CD4-positive, alpha-beta T cell (primary cell): ENCODE results near the gene BCL11B. TPM values are rescaled to one million over a fixed set of nuclear protein-coding genes. Genes with fewer than 3 reads are reported as not detected.

Experiments used
- ATAC-seq: fragments of 200-7000 bp; cut with Tn5 transposase; one replicate; pipeline ENCODE4 v1.10.0; 2022; ENCODE audit warnings: mild to moderate bottlenecking; ENCODE audit not compliant: poor library complexity
- CTCF ChIA-PET: fragments of 350-600 bp; sonication (Branson Sonifier 250); formaldehyde crosslinking; loops from one replicate; lab custom pipeline; 2021; ENCODE audit warnings: antibody characterized with exemption, inconsistent platforms; lab: Charles Lee
- POLR2A ChIA-PET: fragments of 350-600 bp; sonication (Branson Sonifier 250); formaldehyde crosslinking; loops from one replicate; lab custom pipeline; 2021; ENCODE audit warnings: antibody characterized with exemption, inconsistent platforms; lab: Charles Lee
- DNase-seq, 14 experiments: peaks; one replicate each; pipeline ENCODE4 v3.0.0-alpha.2; 2013 to 2020; ENCODE audit warnings: mixed read lengths in 2 of 14
- H3K27ac ChIP-seq, 2 donors: one replicate each; pipeline versions ENCODE4 v1.5.1 to v1.7.0; 2013; ENCODE audit warnings: low read length in 2 of 2, low read depth in 1 of 2, mild to moderate bottlenecking in 1 of 2
- H3K27me3 ChIP-seq, 2 experiments: 1 replicate in 1 of 2; 2 replicates in 1 of 2; pipeline versions ENCODE4 v1.6.1 to v1.7.0; 2013; ENCODE audit warnings: low read length in 2 of 2, control low read depth in 1 of 2, mild to moderate bottlenecking in 1 of 2, moderate library complexity in 1 of 2; ENCODE audit not compliant: insufficient read depth in 2 of 2, control insufficient read depth in 1 of 2
- H3K36me3 ChIP-seq: one replicate; pipeline ENCODE4 v1.6.1; 2013; ENCODE audit warnings: low read length, control low read depth; ENCODE audit not compliant: insufficient read depth
- H3K4me1 ChIP-seq: one replicate; pipeline ENCODE4 v1.6.1; 2013; ENCODE audit warnings: low read length, control low read depth; ENCODE audit not compliant: insufficient read depth
- H3K4me3 ChIP-seq: one replicate; pipeline ENCODE4 v1.5.1; 2013; ENCODE audit warnings: mild to moderate bottlenecking, low read length, moderate library complexity
- H3K9me3 ChIP-seq, 2 experiments: 1 replicate in 1 of 2; 2 replicates in 1 of 2; pipeline versions ENCODE4 v1.6.1 to v1.7.0; 2013; ENCODE audit warnings: low read length in 2 of 2, mild to moderate bottlenecking in 2 of 2, control low read depth in 1 of 2, moderate library complexity in 1 of 2; ENCODE audit not compliant: control insufficient read depth in 1 of 2, insufficient read depth in 1 of 2
- H3K27ac Mint-ChIP-seq: one replicate; pipeline ENCODE4 v1.8.0; 2020; ENCODE audit warnings: mixed read lengths
- H3K27me3 Mint-ChIP-seq: one replicate; pipeline ENCODE4 v1.8.0; 2021; ENCODE audit warnings: mixed read lengths
- H3K36me3 Mint-ChIP-seq: one replicate; pipeline ENCODE4 v1.8.0; 2021; ENCODE audit warnings: low read depth, mixed read lengths
- H3K4me1 Mint-ChIP-seq: one replicate; pipeline ENCODE4 v1.8.0; 2021; ENCODE audit warnings: low read depth, mixed read lengths
- H3K4me3 Mint-ChIP-seq: one replicate; pipeline ENCODE4 v1.8.0; 2020; ENCODE audit warnings: mild to moderate bottlenecking, mixed read lengths
- H3K9me3 Mint-ChIP-seq: one replicate; pipeline ENCODE4 v1.8.0; 2020; ENCODE audit warnings: mixed read lengths
- intact Hi-C, 2 experiments: fragments of 100-400 bp; cut with DNase I in 1 of 2; cut with micrococcal nuclease in 1 of 2; formaldehyde crosslinking; loops; one replicate each; pipeline versions ENCODE4 v1.15.1 to v1.9.0; 2023 to 2025; cut with DNase I, micrococcal nuclease
- total RNA-seq, 174 experiments: library from RNA in 2 of 174; stranded (reverse) in 2 of 174; gene quantifications; one replicate each; pipeline ENCODE4 v1.2.3 and lab custom pipeline; 2021 to 2026
- TF ChIP-seq, protein P1 (sequence below): fragments of 200-600 bp; IDR thresholded peaks from one replicate; pipeline ENCODE4 v1.8.0; 2022; ENCODE audit warnings: antibody characterized with exemption, mild to moderate bottlenecking

Gene BCL11B
- total RNA-seq, 2 experiments from 2014 or later = 244 to 254 TPM

DNA sequence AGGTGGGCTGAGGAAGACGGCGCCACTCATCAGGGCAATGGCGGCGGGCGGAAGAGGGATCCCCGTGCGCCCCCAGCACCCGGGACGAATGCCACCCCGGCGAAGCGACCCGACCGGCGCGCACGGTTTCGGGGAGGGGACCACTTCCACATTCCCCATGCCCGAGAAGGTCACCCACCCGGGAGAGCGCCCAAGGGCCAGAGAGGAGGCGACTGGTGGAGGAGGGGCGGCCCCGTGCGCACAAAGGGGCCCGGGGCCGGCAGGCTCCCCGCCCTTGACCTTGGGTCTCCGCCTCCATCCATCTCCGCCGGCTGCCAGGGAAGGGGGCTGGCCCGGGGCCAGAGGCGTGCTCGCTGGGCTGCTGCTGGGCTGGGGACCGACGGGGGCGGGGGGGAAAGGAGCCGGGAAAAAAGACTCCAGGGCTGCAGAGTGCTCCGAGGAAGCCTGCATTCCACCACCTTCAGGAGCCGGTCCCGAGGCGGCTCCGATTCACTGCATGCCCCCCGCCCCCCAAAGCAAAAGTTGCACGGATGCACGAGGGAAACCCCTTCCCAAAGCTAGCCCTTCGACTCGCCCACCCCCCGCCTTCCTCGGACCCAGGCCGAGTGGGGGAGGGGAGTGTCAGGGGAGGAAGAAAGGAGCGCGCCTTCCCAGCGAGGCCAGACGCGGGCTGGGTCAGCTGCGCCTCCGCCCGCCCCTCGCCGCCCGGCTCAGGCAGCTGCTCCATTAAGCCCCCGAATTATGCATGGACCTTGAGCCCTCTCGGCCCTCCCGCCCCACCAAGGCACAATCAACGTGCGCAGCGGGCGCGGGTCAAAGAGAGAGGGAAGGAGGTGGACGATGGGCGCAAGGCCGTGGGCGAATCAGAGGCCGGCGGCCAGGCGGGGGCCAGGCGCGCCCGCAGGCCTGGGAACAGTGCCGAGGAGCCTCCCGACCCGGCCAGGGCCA, 26.2 kb downstream of the BCL11B start:
- H3K4me1 ChIP-seq = peaks cover 93% of the 10 kb centered on the region
- intact Hi-C loops = no loop called here
- no peaks in the 10 kb centered on the region for H3K27me3 ChIP-seq
- Mint-ChIP-seq H3K9me3 (no peaks in the 10 kb centered on the region), H3K27me3 (no peaks in the 10 kb centered on the region), H3K27ac (peak overlapping the region; percentile 99), H3K4me3 (peak overlapping the region; percentile 94), H3K36me3 (peaks cover 90% of the 10 kb centered on the region), H3K4me1 (peaks cover 86% of the 10 kb centered on the region)
- H3K4me3 ChIP-seq = peak overlapping the region; percentile 42
- ATAC-seq = no peak
- H3K27ac ChIP-seq = peak overlapping the region; percentile 95 to 97
- CTCF ChIA-PET = interaction anchor here (0.9 to 1.5 kb wide), 3 partner anchors 16 to 29 kb away, joined by 3 to 6 read pairs (median 4); no protein-coding TSS in a partner anchor
- H3K9me3 ChIP-seq = no peaks in the 10 kb centered on the region
- TF ChIP-seq, protein P1, sequence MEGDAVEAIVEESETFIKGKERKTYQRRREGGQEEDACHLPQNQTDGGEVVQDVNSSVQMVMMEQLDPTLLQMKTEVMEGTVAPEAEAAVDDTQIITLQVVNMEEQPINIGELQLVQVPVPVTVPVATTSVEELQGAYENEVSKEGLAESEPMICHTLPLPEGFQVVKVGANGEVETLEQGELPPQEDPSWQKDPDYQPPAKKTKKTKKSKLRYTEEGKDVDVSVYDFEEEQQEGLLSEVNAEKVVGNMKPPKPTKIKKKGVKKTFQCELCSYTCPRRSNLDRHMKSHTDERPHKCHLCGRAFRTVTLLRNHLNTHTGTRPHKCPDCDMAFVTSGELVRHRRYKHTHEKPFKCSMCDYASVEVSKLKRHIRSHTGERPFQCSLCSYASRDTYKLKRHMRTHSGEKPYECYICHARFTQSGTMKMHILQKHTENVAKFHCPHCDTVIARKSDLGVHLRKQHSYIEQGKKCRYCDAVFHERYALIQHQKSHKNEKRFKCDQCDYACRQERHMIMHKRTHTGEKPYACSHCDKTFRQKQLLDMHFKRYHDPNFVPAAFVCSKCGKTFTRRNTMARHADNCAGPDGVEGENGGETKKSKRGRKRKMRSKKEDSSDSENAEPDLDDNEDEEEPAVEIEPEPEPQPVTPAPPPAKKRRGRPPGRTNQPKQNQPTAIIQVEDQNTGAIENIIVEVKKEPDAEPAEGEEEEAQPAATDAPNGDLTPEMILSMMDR = no peak
- POLR2A ChIA-PET = interaction anchor here (0.6 to 83.0 kb wide), 4 partner anchors 2 to 1073 kb away, joined by 3 to 4389 read pairs (median 2196); partner anchors contain the start of gene BCL11B
- DNase-seq = peak in 3 of 14 experiments; percentile 48 to 55 (median 48)
- peaks cover 48% of the 10 kb centered on the region for H3K36me3 ChIP-seq

DNA sequence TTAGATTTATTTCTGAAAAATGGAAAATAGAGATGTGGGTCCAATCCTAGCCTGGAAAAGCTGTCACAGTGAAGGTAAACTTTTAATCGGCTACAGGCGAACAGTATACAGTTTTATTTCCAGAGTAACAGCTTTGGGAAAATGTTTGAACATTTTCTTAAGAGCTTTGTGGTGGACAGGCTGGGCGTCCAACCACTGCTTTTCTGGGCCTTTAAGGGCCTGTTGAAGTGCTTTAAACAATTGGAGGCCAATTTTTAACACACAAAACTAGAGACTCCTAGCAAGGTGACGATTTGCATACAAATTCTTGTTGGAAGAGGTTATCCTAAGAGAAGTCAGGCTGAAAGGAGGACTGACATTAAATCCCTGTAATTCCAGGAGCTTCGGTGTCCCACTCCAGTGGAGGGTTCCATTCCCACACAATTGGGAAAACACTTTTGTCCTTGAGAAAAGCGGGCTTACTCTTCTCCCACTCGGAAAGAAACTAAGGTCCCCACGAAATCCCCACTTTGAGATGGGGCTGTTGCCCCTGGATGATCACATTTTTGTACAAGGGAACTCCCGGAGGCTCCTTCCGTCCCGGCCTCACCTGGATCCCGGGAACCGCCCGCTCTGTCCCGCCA, 26.9 kb downstream of the BCL11B start:
- H3K27me3 ChIP-seq = no peaks in the 10 kb centered on the region
- ChIA-PET POLR2A (interaction anchor here (0.6 to 83.0 kb wide), 7 partner anchors 1 to 1106 kb away, joined by 3 to 4389 read pairs (median 4); partner anchors contain the start of gene BCL11B), CTCF (interaction anchor here (1.1 to 1.5 kb wide), 3 partner anchors 9 to 29 kb away, joined by 3 to 5 read pairs (median 4); no protein-coding TSS in a partner anchor)
- no peak for ATAC-seq
- H3K36me3 ChIP-seq = peaks cover 43% of the 10 kb centered on the region
- H3K27ac Mint-ChIP-seq = peak overlapping the region; percentile 95
- no peaks in the 10 kb centered on the region for H3K9me3 Mint-ChIP-seq
- no peaks in the 10 kb centered on the region for H3K9me3 ChIP-seq
- H3K4me3 Mint-ChIP-seq = peak overlapping the region; percentile 94
- H3K4me3 ChIP-seq = peak overlapping the region; percentile 42
- H3K27me3 Mint-ChIP-seq = no peaks in the 10 kb centered on the region
- peaks cover 86% of the 10 kb centered on the region for H3K4me1 Mint-ChIP-seq
- peaks cover 90% of the 10 kb centered on the region for H3K4me1 ChIP-seq
- intact Hi-C loops = loop anchor here (1.0 kb wide), 2 partner anchors 17 to 18 kb away; no protein-coding TSS in a partner anchor
- peaks cover 91% of the 10 kb centered on the region for H3K36me3 Mint-ChIP-seq
- peak overlapping the region; percentile 95 to 97 for H3K27ac ChIP-seq
- DNase-seq = no peak
- TF ChIP-seq, protein P1 = no peak

DNA sequence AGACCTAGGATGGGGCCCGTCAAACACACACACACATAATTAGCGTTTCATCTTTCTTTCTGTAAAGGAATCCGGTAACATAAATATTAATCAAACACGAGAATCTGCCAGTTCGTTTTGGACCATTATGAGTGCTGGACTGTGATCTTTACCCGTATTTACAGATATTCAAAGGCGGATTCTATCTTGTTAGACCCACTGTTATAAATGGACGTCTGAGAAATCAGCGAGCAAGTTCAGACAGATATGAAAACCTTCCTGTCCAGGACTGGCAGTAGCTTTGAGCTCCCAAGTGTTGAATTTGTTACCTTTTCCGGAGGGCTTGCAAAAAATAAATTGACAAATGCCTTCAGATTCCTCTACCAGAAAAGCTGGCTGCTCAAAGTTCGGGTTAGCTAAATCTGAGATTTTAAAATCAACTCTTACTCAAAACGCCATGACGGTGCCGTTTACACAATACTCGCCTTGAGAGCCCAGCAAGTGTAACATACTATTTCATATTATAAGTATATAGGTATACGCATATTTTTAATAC, 27.6 kb downstream of the BCL11B start:
- DNase-seq = peak in 3 of 14 experiments; percentile 43 to 62 (median 57)
- ChIA-PET CTCF (interaction anchor here (1.1 to 5.1 kb wide), 5 partner anchors 9 to 28 kb away, joined by 3 to 27 read pairs (median 5); no protein-coding TSS in a partner anchor), POLR2A (interaction anchor here (0.6 to 83.0 kb wide), 7 partner anchors 1 to 1106 kb away, joined by 3 to 4389 read pairs (median 4); partner anchors contain the start of gene BCL11B)
- Histone ChIP-seq H3K27ac (peak overlapping the region; percentile 95 to 97), H3K27me3 (no peaks in the 10 kb centered on the region), H3K36me3 (peaks cover 41% of the 10 kb centered on the region), H3K4me1 (peaks cover 89% of the 10 kb centered on the region), H3K9me3 (no peaks in the 10 kb centered on the region), H3K4me3 (peak overlapping the region; percentile 42)
- no peak for ATAC-seq
- H3K27me3 Mint-ChIP-seq = no peaks in the 10 kb centered on the region
- H3K9me3 Mint-ChIP-seq = no peaks in the 10 kb centered on the region
- peak overlapping the region; percentile 95 for H3K27ac Mint-ChIP-seq
- H3K4me3 Mint-ChIP-seq = peak overlapping the region; percentile 94
- peaks cover 88% of the 10 kb centered on the region for H3K4me1 Mint-ChIP-seq
- TF ChIP-seq, protein P1 = no peak
- peaks cover 92% of the 10 kb centered on the region for H3K36me3 Mint-ChIP-seq
- intact Hi-C loops = loop anchor here (1.0 kb wide), 2 partner anchors 18 to 19 kb away; no protein-coding TSS in a partner anchor
